Left lung (tissue), 10 donors: ENCODE results near the gene AUNIP. TPM values are rescaled to one million over a fixed set of nuclear protein-coding genes. Genes with fewer than 3 reads are reported as not detected.
A peak's percentile ranks its signal among the peaks of the same experiment; 100 is the strongest.

Experiments used
- ATAC-seq: fragments of 200-7000 bp; cut with Tn5 transposase; one replicate; pipeline ENCODE4 v1.9.1; 2020; ENCODE audit warnings: moderate library complexity
- DNase-seq, 4 donors: peaks; one replicate each; pipeline ENCODE4 v3.0.0-alpha.2; 2013 to 2020
- H3K27ac ChIP-seq, 2 donors: fragments of 200-600 bp; sonication (generic) in 1 of 2; one replicate each; pipeline versions ENCODE4 v1.5.0 to v1.8.0; 2020 to 2021
- H3K27me3 ChIP-seq, 2 donors: fragments of 200-600 bp; sonication (generic) in 1 of 2; one replicate each; pipeline versions ENCODE4 v1.5.0 to v1.8.0; 2020 to 2021
- H3K36me3 ChIP-seq, 2 donors: fragments of 200-600 bp; sonication (generic) in 1 of 2; one replicate each; pipeline versions ENCODE4 v1.5.0 to v1.8.0; 2020 to 2021
- H3K4me1 ChIP-seq, 2 donors: fragments of 200-600 bp; one replicate each; pipeline ENCODE4 v1.8.0; 2021
- H3K4me3 ChIP-seq, 2 donors: fragments of 200-600 bp; sonication (generic) in 1 of 2; one replicate each; pipeline versions ENCODE4 v1.5.0 to v1.8.0; 2020 to 2021; ENCODE audit warnings: mild to moderate bottlenecking in 1 of 2
- H3K9me3 ChIP-seq, 2 donors: fragments of 200-600 bp; sonication (generic) in 1 of 2; one replicate each; pipeline versions ENCODE4 v1.5.0 to v1.8.0; 2020 to 2021
- intact Hi-C, 2 donors: fragments of 100-400 bp; cut with DNase I; formaldehyde crosslinking; loops; one replicate each; pipeline versions ENCODE4 v1.11.2 to v1.14.2; 2022
- microRNA-seq, 2 donors: library from miRNA; unstranded; fragments of <30 nt; microRNA quantifications; one replicate each; pipeline ENCODE4, GENCODE V29; 2019
- polyA plus RNA-seq, 6 donors: library from polyadenylated mRNA; unstranded; fragments of 120-200 nt; gene quantifications; one replicate each; pipeline ENCODE4 v1.2.1, GENCODE V29; 2013; ENCODE audit not compliant: insufficient read length in 6 of 6
- total RNA-seq, 2 donors: library from RNA; stranded (reverse); fragmentation: NEBNext Ultra II Directional; extraction: Animal tissue kit (Norgen Biotek cat#: 25700); gene quantifications; one replicate each; pipeline ENCODE4 v1.2.1, GENCODE V29; 2021
- TF ChIP-seq, protein P1 (sequence below), 2 donors: fragments of 200-600 bp; sonication (generic) in 1 of 2; IDR thresholded peaks; one replicate each; pipeline versions ENCODE4 v1.5.0 to v1.8.0; 2021; ENCODE audit warnings: antibody characterized with exemption in 2 of 2
- donor health status: DM: no; HTN: yes; CAD: no.
- donor health status: DM: no; HTN: no; CAD: no.

AUNIP gene
- total and polyA plus RNA-seq, 8 donors = 0.97 to 3.1 (median 2.4) TPM

DNA sequence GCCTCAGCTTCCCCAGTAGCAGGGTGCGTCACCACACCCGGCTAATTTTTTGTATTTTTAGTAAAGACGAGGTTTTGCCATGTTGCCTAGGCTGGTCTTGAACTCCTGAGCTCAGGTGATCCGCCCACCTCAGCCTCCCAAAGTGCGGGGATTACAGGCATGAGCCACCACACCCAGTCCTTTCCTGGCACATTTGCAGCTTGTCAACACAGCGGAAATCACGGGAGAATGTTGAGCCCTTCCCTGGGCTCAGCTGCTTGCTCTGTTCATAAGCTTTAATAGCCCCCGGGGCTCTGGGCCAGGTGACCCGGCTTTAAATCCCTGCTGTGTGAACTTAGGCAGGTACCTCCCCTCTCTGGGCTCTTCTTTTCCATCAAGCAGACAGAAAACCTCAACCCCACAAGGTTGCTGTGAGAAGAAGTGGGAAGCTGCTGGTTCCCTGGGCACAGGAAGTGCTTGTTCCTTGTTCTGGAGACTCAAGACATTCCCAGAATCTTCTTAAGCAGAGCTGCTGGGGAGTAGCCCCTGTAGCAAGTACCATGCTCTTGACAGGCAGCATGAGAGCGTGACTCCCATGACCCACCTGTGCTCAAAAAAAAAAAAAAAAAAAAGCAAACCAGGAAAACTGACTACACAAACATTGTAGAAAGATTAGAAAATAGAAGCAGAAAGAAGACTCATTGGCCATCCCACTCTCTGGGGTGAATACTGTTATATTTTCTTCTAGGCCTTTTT lies 73.8 kb downstream of the AUNIP start:
- DNase-seq (no peak), ATAC-seq (peak; percentile 50)
- H3K36me3 ChIP-seq = no peaks in the 10 kb centered on the region
- H3K4me1 ChIP-seq = no peaks in the 10 kb centered on the region
- no peak overlapping the region for H3K27ac ChIP-seq
- TF ChIP-seq, protein P1, sequence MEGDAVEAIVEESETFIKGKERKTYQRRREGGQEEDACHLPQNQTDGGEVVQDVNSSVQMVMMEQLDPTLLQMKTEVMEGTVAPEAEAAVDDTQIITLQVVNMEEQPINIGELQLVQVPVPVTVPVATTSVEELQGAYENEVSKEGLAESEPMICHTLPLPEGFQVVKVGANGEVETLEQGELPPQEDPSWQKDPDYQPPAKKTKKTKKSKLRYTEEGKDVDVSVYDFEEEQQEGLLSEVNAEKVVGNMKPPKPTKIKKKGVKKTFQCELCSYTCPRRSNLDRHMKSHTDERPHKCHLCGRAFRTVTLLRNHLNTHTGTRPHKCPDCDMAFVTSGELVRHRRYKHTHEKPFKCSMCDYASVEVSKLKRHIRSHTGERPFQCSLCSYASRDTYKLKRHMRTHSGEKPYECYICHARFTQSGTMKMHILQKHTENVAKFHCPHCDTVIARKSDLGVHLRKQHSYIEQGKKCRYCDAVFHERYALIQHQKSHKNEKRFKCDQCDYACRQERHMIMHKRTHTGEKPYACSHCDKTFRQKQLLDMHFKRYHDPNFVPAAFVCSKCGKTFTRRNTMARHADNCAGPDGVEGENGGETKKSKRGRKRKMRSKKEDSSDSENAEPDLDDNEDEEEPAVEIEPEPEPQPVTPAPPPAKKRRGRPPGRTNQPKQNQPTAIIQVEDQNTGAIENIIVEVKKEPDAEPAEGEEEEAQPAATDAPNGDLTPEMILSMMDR (IDR thresholded peaks at IDR 0.05) = no peak
- H3K27me3 ChIP-seq = no peaks in the 10 kb centered on the region
- H3K4me3 ChIP-seq = no peak overlapping the region
- intact Hi-C loops = no loop called here
- no peaks in the 10 kb centered on the region for H3K9me3 ChIP-seq

DNA sequence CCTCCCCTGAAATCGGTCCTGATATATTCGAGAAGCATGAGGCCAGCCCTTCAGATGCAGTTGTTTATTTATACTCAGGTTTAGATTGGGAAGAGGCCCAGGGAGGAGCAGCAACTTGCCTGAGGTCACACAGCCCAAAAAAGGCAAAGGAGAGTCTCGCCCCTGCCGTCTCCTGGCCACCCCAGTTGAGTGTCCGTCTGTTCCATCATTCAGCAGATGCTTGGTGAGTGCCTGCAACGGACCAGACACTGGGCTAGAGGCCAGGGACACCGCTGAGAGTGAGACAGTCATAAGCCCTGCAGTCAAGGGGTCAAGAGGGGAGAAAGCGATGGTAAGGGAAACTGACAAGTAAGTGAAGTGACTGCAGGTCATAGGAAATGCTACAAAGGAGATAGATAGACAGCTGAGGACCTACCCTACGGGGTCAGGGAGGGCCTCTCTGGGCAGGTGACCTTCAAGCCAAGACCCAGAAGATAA lies 74.6 kb downstream of the AUNIP start:
- Histone ChIP-seq H3K4me1 (no peaks in the 10 kb centered on the region), H3K9me3 (no peaks in the 10 kb centered on the region), H3K27ac (no peak overlapping the region), H3K4me3 (no peak overlapping the region), H3K36me3 (no peaks in the 10 kb centered on the region), H3K27me3 (no peaks in the 10 kb centered on the region)
- TF ChIP-seq, protein P1 (IDR thresholded peaks at IDR 0.05) = no peak
- ATAC-seq (no peak), DNase-seq (no peak)
- intact Hi-C loops = no loop called here

Small RNAs within 50 kb of the gene (microRNA-seq; reads per million reads assigned to microRNA genes)
- 0.50 to 0.96 reads per million in 2 donors for gene MIR3917

Other genes starting within 250 kb of the AUNIP start
- gene MAN1C1, start 242.7 kb downstream of the AUNIP start, total RNA-seq = 10 to 100 TPM; 15.3 to 20.3 TPM
- 10 to 100 TPM; 14.9 to 20.1 (median 16.1) TPM for gene MAN1C1, start 242.7 kb downstream of the AUNIP start, polyA plus RNA-seq
- 10 to 100 TPM; 86.2 to 94.7 TPM for gene SELENON, start 59.3 kb downstream of the AUNIP start, total RNA-seq
- gene SELENON, start 59.3 kb downstream of the AUNIP start, polyA plus RNA-seq = 100 to 1,000 TPM in 3 of 6 donors, 10 to 100 TPM in 3; 85.2 to 107 (median 99.1) TPM
- gene MTFR1L, start 39.5 kb downstream of the AUNIP start, total RNA-seq = 10 to 100 TPM; 44.5 to 45.0 TPM
- 10 to 100 TPM; 68.6 to 88.4 (median 80.0) TPM for gene MTFR1L, start 39.5 kb downstream of the AUNIP start, polyA plus RNA-seq
- 10 to 100 TPM; 11.3 to 15.9 TPM for gene PAQR7, start 16.3 kb upstream of the AUNIP start, total RNA-seq
- 10 to 100 TPM; 16.3 to 20.2 (median 18.8) TPM for gene PAQR7, start 16.3 kb upstream of the AUNIP start, polyA plus RNA-seq
- 100 to 1,000 TPM in 1 of 2 donors, 10 to 100 TPM in 1; 50.7 to 126 TPM for gene STMN1, start 47.0 kb upstream of the AUNIP start, total RNA-seq
- gene STMN1, start 47.0 kb upstream of the AUNIP start, polyA plus RNA-seq = 1,000 to 10,000 TPM in 3 of 6 donors, 100 to 1,000 TPM in 3; 824 to 1,392 (median 1,010) TPM
- gene PAFAH2, start 138.6 kb upstream of the AUNIP start, total RNA-seq = 10 to 100 TPM; 13.6 to 25.2 TPM
- gene PAFAH2, start 138.6 kb upstream of the AUNIP start, polyA plus RNA-seq = 10 to 100 TPM; 11.7 to 17.5 (median 12.9) TPM
- gene EXTL1, start 162.3 kb upstream of the AUNIP start, total RNA-seq = 1 to 10 TPM in 1 of 2 donors, under 1 TPM in 1; 0.13 to 1.0 TPM
- under 1 TPM; 0.71 to 0.90 (median 0.79) TPM for gene EXTL1, start 162.3 kb upstream of the AUNIP start, polyA plus RNA-seq
- under 1 TPM in 1 of 2 donors, not detected in 1; 0.15 TPM for gene SLC30A2, start 186.7 kb upstream of the AUNIP start, total RNA-seq
- gene SLC30A2, start 186.7 kb upstream of the AUNIP start, polyA plus RNA-seq = under 1 TPM; 0.14 to 0.29 (median 0.27) TPM
- gene TRIM63, start 208.2 kb upstream of the AUNIP start, total RNA-seq = under 1 TPM; 0.15 to 0.26 TPM
- 1 to 10 TPM in 2 of 6 donors, under 1 TPM in 1, not detected in 3; 0.29 to 1.8 (median 1.2) TPM for gene TRIM63, start 208.2 kb upstream of the AUNIP start, polyA plus RNA-seq